H7 (cell line): ENCODE results near the gene IPPK. TPM values are rescaled to one million over a fixed set of nuclear protein-coding genes. Genes with fewer than 3 reads are reported as not detected.
"Not testable (repeated sequence)": the region's sequence is repeated elsewhere in the genome, so short reads cannot be mapped to it uniquely, and the experiment has no call there.

Experiments used
- DNase-seq: peaks from one replicate; pipeline ENCODE4 v3.0.0; 2012
- H3K27me3 ChIP-seq: 2 replicates; pipeline ENCODE4 v1.6.0; 2011; ENCODE audit warnings: mild to moderate bottlenecking, low read length; ENCODE audit not compliant: control insufficient read depth, insufficient read depth
- H3K36me3 ChIP-seq: replicated peaks from 2 replicates; pipeline ENCODE4 v1.5.1; 2011; ENCODE audit warnings: low read length; ENCODE audit not compliant: control insufficient read depth, insufficient read depth
- H3K4me3 ChIP-seq: 2 replicates; pipeline ENCODE4 v1.5.1; 2011; ENCODE audit warnings: low read depth, mild to moderate bottlenecking, control low read depth, low read length, moderate library complexity; ENCODE audit not compliant: insufficient read depth
- total RNA-seq: library from RNA; depleted of rRNA; stranded (reverse); fragments of >200 nt; shearing (Covaris generic); gene quantifications from 2 replicates; pipeline ENCODE4 v1.2.3, GENCODE V29; 2014

Gene IPPK
- total RNA-seq, 1 experiment from 2014 or later: 10.6 TPM

DNA sequence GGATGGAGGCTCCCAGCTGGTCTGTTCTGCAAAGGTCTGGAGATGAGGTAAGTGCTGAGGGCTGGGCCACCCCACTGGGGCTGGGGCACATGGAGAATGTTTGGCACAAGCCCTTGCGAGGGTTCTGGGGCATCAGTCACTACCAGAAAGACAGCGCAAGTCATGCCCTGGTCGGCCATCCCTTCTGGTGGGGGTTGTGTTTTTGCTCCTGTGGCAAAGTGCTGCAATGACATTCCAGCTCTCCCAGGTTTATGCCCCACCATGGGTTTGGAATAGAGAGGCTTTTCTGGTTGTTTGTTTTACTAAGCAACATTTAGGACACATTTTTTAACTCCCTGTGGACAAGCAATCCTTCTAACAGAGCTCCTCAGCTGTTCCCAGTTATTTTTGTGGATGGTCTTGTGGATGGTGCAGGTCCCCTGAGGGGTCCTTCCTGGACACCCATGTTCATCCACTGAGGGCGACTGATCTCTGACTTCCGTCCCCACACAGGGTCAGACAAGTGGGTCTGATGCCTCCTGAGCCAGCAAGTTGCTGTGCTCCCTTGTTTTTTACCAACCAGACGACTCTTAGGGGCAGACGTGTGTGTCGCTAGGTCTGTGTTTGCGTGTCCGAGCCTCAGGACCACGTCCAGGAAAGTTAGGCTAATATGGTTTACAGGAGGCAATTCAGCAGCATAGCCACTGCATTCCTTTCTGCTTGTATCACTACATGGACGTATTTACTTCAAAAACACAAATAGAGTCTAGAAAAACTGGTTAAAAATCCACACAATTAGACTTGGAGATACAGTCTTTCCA is 69.3 kb downstream of the IPPK start:
- Histone ChIP-seq H3K4me3 (no peak overlapping the region), H3K36me3 (no peaks in the 10 kb centered on the region), H3K27me3 (no peaks in the 10 kb centered on the region)
- no peak for DNase-seq

- DNase-seq: no peak
Measured at GRCh38 chr9:92599938-92600461, 69.9 kb downstream of the IPPK start.

DNA sequence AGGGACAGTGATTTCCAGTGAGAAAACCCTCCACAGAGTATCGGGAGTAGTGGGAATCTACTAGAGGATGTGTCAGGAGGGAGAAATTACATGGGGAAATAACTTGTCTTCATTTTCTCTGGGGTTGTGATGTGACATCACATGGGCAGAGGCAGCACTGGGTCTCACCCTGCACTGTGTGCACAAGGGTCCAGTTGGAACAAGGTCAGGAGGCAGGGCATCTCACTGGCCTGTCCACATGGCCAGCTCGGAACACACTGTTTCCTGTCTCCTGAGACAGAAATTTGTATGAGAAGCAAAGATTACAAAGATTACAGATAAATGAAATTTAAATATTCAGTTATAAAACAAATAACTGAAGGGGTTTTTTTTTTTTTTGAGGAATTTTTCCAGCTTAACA is 71.5 kb downstream of the IPPK start:
- Histone ChIP-seq H3K4me3 (no peak overlapping the region), H3K36me3 (no peaks in the 10 kb centered on the region), H3K27me3 (no peaks in the 10 kb centered on the region)
- DNase-seq: no peak

More at GRCh38 chr9:92599938-92600461, 69.9 kb downstream of the IPPK start:
- H3K27me3 ChIP-seq: no peaks in the 10 kb centered on the region
- no peak overlapping the region for H3K4me3 ChIP-seq
- no peaks in the 10 kb centered on the region for H3K36me3 ChIP-seq

DNA sequence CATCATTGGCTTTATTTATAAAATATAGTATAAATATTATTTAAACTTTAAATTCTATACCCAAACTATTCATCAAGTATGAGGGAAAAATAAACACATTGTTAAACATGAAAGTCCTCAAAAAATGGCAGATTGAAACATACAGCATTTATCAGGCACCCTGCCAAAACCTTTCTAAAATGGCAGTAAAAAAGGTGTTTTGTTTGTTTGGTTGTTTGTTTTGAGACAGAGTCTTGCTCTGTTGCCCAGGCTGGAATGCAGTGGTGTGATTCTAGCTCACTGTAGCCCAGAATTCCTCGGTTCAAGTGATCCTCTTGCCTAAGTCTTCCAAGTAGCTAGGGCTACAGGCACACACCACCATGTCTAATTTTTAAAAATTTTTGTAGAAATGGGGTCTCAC is 74.0 kb downstream of the IPPK start:
- no peaks in the 10 kb centered on the region for H3K27me3 ChIP-seq
- H3K4me3 ChIP-seq: no peak overlapping the region
- no peak for DNase-seq
- no peaks in the 10 kb centered on the region for H3K36me3 ChIP-seq

DNA sequence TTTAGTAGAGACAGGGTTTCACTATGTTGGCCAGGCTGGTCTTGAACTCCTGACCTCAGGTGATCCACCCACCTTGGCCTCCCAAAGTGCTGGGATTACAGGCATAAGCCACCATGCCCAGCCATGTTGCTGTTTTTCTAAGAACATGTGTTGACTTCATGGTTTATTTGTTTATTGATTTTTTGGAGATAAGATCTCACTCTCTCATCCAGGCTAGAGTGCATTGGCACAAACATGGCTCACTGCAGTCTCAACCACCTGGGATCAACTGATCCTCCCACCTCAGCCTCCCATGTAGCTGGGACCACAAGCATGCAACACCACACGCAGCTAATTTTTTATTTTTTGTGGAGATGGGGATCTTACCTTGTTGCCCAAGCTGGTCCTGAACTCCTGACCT is 74.9 kb downstream of the IPPK start:
- H3K27me3 ChIP-seq, DNase-seq, H3K4me3 ChIP-seq, H3K36me3 ChIP-seq: not testable (repeated sequence)

GRCh38 chr9:92592946-92593861 is 76.7 kb downstream of the IPPK start:
- DNase-seq: no peak

DNA sequence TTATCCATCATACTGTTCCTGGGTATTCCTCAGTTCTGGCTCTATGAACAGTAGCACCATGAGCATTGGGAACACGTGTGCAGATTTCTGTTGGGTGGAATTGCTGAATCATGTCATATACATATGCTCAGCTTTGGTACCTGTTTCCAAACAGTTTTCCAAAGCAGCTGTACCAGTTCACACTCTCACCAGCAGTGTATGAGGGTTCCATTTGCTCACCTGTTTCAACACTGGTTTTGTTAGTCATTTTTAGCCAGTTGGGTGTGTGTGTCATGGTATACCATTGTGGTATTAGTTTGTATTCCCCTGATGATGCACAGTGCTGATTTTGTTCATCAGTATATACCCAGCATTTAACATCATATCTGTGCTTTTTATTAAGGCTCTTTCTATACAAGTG is 77.4 kb downstream of the IPPK start:
- H3K36me3 ChIP-seq: no peaks in the 10 kb centered on the region
- no peak for DNase-seq
- H3K4me3 ChIP-seq: no peak overlapping the region
- no peaks in the 10 kb centered on the region for H3K27me3 ChIP-seq

More at GRCh38 chr9:92592946-92593861, 76.7 kb downstream of the IPPK start:
- H3K27me3 ChIP-seq: no peaks in the 10 kb centered on the region
- H3K4me3 ChIP-seq: no peak overlapping the region
- H3K36me3 ChIP-seq: no peaks in the 10 kb centered on the region

DNA sequence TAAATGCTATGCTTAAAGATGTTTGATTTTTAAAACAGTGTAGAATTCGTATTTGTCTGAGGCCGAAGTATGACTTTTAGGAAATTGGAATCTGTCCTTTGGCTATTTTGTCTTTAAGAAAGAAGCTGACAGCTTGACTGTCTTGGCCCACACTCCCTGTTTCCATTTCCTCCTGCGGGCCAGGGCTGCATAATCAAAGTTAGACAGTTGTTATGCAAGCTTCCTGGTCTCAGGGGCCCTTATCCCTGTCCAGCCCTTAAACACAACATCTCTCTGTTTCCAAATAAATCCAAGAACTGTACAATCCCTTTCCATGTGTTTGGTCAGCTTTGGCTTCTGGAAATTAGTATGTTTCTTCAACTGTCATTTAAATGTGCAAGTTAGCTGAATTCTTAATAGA is 79.6 kb downstream of the IPPK start:
- no peak for DNase-seq
- H3K27me3 ChIP-seq: no peaks in the 10 kb centered on the region
- H3K36me3 ChIP-seq: no peaks in the 10 kb centered on the region
- H3K4me3 ChIP-seq: no peak overlapping the region

DNA sequence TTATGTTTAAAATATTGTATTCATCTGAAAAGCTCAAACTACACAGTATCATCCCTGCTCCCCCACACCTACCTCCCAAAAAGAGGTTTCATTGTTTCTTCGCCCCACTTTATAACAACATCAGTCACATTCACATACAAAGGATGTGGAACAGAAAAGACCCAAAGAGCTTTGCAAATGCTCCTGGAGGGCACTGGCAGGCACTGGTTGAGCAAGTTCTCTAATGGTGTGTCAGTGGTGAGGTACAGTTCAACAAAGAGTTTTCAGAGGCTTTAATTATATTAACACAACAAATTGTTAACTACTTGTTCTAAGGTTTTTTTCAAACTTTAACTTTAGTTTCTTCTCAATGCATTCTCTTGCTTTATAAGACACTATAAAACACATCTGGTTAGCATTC is 80.0 kb downstream of the IPPK start:
- Histone ChIP-seq H3K27me3 (no peaks in the 10 kb centered on the region), H3K36me3 (no peaks in the 10 kb centered on the region), H3K4me3 (no peak overlapping the region)
- peak; percentile 27 for DNase-seq

GRCh38 chr9:92576175-92576574 is 93.8 kb downstream of the IPPK start:
- H3K4me3 ChIP-seq: no peak overlapping the region
- no peak for DNase-seq
- no peaks in the 10 kb centered on the region for H3K36me3 ChIP-seq
- H3K27me3 ChIP-seq: no peaks in the 10 kb centered on the region

- not testable (repeated sequence) for DNase-seq, H3K36me3 ChIP-seq, H3K27me3 ChIP-seq, H3K4me3 ChIP-seq
Measured at GRCh38 chr9:92573612-92574011, 96.3 kb downstream of the IPPK start.

GRCh38 chr9:92571871-92572270 is 98.1 kb downstream of the IPPK start:
- not testable (repeated sequence) for DNase-seq, H3K27me3 ChIP-seq, H3K36me3 ChIP-seq, H3K4me3 ChIP-seq

DNA sequence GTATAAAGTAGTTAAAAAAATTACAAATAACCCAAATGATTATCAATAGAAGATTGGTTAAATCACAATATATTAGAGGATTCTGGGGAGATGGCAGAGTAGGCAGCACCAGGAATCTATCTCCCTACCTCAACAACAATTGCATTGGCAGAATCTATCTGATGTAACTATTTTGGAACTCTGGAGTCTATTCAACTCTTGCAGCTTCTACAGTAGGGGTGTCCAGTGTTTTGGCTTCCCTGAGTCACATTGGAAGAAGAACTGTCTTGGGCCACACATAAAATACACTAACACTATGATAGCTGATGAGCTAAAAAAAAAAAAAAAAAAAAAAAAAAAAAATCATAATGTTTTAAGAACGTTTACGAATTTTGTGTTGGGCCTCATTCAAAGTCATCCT is 104.9 kb downstream of the IPPK start:
- Histone ChIP-seq H3K36me3 (no peaks in the 10 kb centered on the region), H3K4me3 (no peak overlapping the region), H3K27me3 (no peaks in the 10 kb centered on the region)
- no peak for DNase-seq

DNA sequence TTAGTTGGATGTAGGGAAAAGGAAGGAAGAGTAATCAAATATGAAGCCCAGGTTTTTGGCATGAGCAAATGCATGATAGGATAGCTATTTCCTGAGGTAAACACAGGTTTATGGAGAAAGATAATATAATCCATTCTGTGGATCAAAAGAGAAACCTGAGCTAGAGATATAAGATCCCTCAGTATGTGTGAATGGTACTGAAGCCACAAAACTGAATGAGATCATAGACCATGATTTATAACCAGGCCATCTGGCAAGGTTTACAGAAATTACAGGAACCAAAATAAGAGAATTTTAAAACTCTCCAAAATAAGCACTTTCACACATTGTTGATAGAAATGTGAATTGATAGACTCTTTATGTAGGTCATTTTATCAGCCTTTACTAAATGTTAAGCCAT is 105.4 kb downstream of the IPPK start:
- Histone ChIP-seq H3K27me3 (no peaks in the 10 kb centered on the region), H3K4me3 (no peak overlapping the region), H3K36me3 (no peaks in the 10 kb centered on the region)
- DNase-seq: no peak
